Effector CD4-positive, alpha-beta T cell (primary cell): ENCODE data around the gene EXOC3L2.
A peak's percentile ranks its signal among the peaks of the same experiment; 100 is the strongest.
"Not testable (repeated sequence)": the region's sequence is repeated elsewhere in the genome, so short reads cannot be mapped to it uniquely, and the experiment has no call there.

Source experiments
- DNase-seq: peaks from one replicate; pipeline ENCODE4 v3.0.0-alpha.2; 2020

Gene EXOC3L2

GRCh38 chr19:45255611-45256157 is 10.5 kb upstream of the EXOC3L2 start:
- no peak for DNase-seq

- DNase-seq, result no peak
Observed at GRCh38 chr19:45254044-45254531, 8.9 kb upstream of the EXOC3L2 start.

- no peak for DNase-seq
Observed at GRCh38 chr19:45253396-45254027, 8.3 kb upstream of the EXOC3L2 start.

- no peak for DNase-seq
Observed at GRCh38 chr19:45251452-45252354, 6.5 kb upstream of the EXOC3L2 start.

- DNase-seq, result peak; percentile 38
Observed at GRCh38 chr19:45250832-45251451, 5.7 kb upstream of the EXOC3L2 start, which contains the start of gene MARK4. MARK4 (plus strand) TSS chr19:45251271; CDS start chr19:45251589, 318 bp downstream.

- DNase-seq, result no peak
Observed at GRCh38 chr19:45250216-45250831, 5.1 kb upstream of the EXOC3L2 start.

- no peak for DNase-seq
Observed at GRCh38 chr19:45249261-45250033, 4.2 kb upstream of the EXOC3L2 start.

GRCh38 chr19:45247136-45247535 is 1.9 kb upstream of the EXOC3L2 start:
- DNase-seq, result no peak

- DNase-seq, result no peak
Observed at GRCh38 chr19:45245826-45246225, 619 bp upstream of the EXOC3L2 start.

GRCh38 chr19:45244133-45244794 is 943 bp downstream of the EXOC3L2 start:
- DNase-seq, result no peak

- no peak for DNase-seq
Observed at GRCh38 chr19:45243144-45243732, 2.0 kb downstream of the EXOC3L2 start.

- no peak for DNase-seq
Observed at GRCh38 chr19:45238556-45238955, 6.7 kb downstream of the EXOC3L2 start.

- DNase-seq, result no peak
Observed at GRCh38 chr19:45235485-45235884, 9.7 kb downstream of the EXOC3L2 start.

GRCh38 chr19:45234089-45234869 is 10.9 kb downstream of the EXOC3L2 start:
- no peak for DNase-seq

- no peak for DNase-seq
Observed at GRCh38 chr19:45231891-45232290, 13.3 kb downstream of the EXOC3L2 start.

- not testable (repeated sequence) for DNase-seq
Observed at GRCh38 chr19:45229056-45229455, 16.2 kb downstream of the EXOC3L2 start.

- no peak for DNase-seq
Observed at GRCh38 chr19:45224645-45225044, 20.6 kb downstream of the EXOC3L2 start.

- DNase-seq, result no peak
Observed at GRCh38 chr19:45223879-45224278, 21.3 kb downstream of the EXOC3L2 start.

GRCh38 chr19:45222724-45223123 is 22.5 kb downstream of the EXOC3L2 start:
- DNase-seq, result no peak
